Measurements from ENCODE around the gene FOXL2. TPM values are rescaled to one million over a fixed set of nuclear protein-coding genes. Genes with fewer than 3 reads are reported as not detected.

FOXL2 gene
- total and polyA plus RNA-seq, 11 donors = not detected

- TF ChIP-seq CTCF (IDR thresholded peaks at IDR 0.05) (no peak), POLR2A (IDR thresholded peaks at IDR 0.05) (no peak)
- H3K9me3 ChIP-seq = no peaks in the 10 kb centered on the region
- peaks cover 66 to 89% (median 75%) of the 10 kb centered on the region in 9 donors for H3K27me3 ChIP-seq
- DNase-seq = no peak
- ATAC-seq = no peak
- 2 to 4% (median 3%) methylated on average over 21 to 48 of the region's 48 CpGs for WGBS, 4 donors
- H3K4me1 ChIP-seq = peaks cover 0 to 46% (median 38%) of the 10 kb centered on the region in 12 donors
- intact Hi-C loops (cut with DNase I) = loop anchor here in 6 of 10 donors (2.0 to 5.0 kb wide), 3 partner anchors 389 to 394 kb away; no protein-coding TSS in a partner anchor
- H3K36me3 ChIP-seq = no peaks in the 10 kb centered on the region
- H3K4me3 ChIP-seq = no peak overlapping the region
- no peak overlapping the region for H3K27ac ChIP-seq
Measured at GRCh38 chr3:138938056-138938876, 8.7 kb downstream of the FOXL2 start.

GRCh38 chr3:138937690-138938055 lies 9.3 kb downstream of the FOXL2 start:
- intact Hi-C loops (cut with DNase I) = loop anchor here in 7 of 10 donors (2.0 to 5.0 kb wide), 3 partner anchors 390 to 395 kb away; no protein-coding TSS in a partner anchor
- ATAC-seq = peak in 1 of 4 donors; percentile 16
- no peak for DNase-seq
- peaks cover 60 to 83% (median 69%) of the 10 kb centered on the region in 9 donors for H3K27me3 ChIP-seq
- no peaks in the 10 kb centered on the region for H3K9me3 ChIP-seq
- H3K4me3 ChIP-seq = no peak overlapping the region
- TF ChIP-seq POLR2A (IDR thresholded peaks at IDR 0.05) = no peak
- TF ChIP-seq CTCF (IDR thresholded peaks at IDR 0.05) = no peak
- H3K27ac ChIP-seq = no peak overlapping the region
- H3K4me1 ChIP-seq = peaks cover 0 to 46% (median 38%) of the 10 kb centered on the region in 12 donors
- H3K36me3 ChIP-seq = no peaks in the 10 kb centered on the region
- 2 to 12% (median 6%) methylated on average over 28 to 29 of the region's 29 CpGs for WGBS, 4 donors

GRCh38 chr3:138936741-138937689 lies 9.9 kb downstream of the FOXL2 start:
- peak overlapping the region in 9 of 12 donors; percentile 31 to 50 (median 41) for H3K4me3 ChIP-seq
- H3K4me1 ChIP-seq = peaks cover 0 to 46% (median 38%) of the 10 kb centered on the region in 12 donors
- H3K27me3 ChIP-seq = peaks cover 53 to 77% (median 63%) of the 10 kb centered on the region in 9 donors
- DNase-seq = no peak
- WGBS, 4 donors = 7 to 10% (median 9%) methylated on average over 40 to 45 of the region's 45 CpGs
- no peaks in the 10 kb centered on the region for H3K36me3 ChIP-seq
- ATAC-seq = peak in 1 of 4 donors; percentile 7
- no peak overlapping the region for H3K27ac ChIP-seq
- TF ChIP-seq POLR2A (IDR thresholded peaks at IDR 0.05) = no peak
- TF ChIP-seq CTCF (IDR thresholded peaks at IDR 0.05) = no peak
- H3K9me3 ChIP-seq = no peaks in the 10 kb centered on the region
- intact Hi-C loops (cut with DNase I) = loop anchor here in 9 of 10 donors (1.0 to 5.0 kb wide), 4 partner anchors 390 to 395 kb away; no protein-coding TSS in a partner anchor

All from heart left ventricle (tissue), 16 donors.